Measurements from ENCODE around the gene BUD13. TPM values are rescaled to one million over a fixed set of nuclear protein-coding genes. Genes with fewer than 3 reads are reported as not detected.
A peak's percentile ranks its signal among the peaks of the same experiment; 100 is the strongest.

BUD13 gene
- total and polyA plus RNA-seq, 2 experiments from 2014 or later, result 15.3 to 19.5 TPM

DNA sequence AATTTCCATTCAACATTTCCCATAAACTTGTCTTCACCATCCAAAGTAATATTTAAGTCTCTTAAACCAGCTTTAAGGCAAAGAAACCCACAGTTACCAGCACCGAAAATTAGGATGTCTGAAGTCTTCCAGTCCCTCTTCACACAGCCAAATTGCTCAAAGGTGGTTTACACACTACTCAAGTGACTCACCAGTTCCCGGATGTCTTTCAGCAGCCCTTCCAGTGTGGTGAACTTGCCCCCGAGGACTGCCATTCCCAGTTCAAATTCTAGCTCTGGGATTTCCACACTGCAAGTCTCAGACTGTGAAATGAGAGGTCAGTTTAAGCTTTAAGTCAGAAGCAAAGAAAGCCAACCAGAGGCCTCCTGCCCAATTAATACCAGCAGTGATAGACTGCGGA is 9.9 kb upstream of the BUD13 start:
- Histone ChIP-seq H3K4me1 (ENCODE audit: low read depth) (peaks cover 3% of the 10 kb centered on the region), H3K27me3 (no peaks in the 10 kb centered on the region), H3K36me3 (peaks cover 60% of the 10 kb centered on the region), H3K27ac (no peak overlapping the region), H3K4me3 (no peak overlapping the region), H3K9me3 (ENCODE audit: low read depth) (no peaks in the 10 kb centered on the region)
- DNase-seq (ENCODE audit: low read depth in 1 of 2, low spot score in 1 of 2), result peak in 1 of 2 donors; percentile 76
- TF ChIP-seq, protein P1, sequence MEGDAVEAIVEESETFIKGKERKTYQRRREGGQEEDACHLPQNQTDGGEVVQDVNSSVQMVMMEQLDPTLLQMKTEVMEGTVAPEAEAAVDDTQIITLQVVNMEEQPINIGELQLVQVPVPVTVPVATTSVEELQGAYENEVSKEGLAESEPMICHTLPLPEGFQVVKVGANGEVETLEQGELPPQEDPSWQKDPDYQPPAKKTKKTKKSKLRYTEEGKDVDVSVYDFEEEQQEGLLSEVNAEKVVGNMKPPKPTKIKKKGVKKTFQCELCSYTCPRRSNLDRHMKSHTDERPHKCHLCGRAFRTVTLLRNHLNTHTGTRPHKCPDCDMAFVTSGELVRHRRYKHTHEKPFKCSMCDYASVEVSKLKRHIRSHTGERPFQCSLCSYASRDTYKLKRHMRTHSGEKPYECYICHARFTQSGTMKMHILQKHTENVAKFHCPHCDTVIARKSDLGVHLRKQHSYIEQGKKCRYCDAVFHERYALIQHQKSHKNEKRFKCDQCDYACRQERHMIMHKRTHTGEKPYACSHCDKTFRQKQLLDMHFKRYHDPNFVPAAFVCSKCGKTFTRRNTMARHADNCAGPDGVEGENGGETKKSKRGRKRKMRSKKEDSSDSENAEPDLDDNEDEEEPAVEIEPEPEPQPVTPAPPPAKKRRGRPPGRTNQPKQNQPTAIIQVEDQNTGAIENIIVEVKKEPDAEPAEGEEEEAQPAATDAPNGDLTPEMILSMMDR (IDR thresholded peaks at IDR 0.05; ENCODE audit: low read depth, low read length), result no peak

DNA sequence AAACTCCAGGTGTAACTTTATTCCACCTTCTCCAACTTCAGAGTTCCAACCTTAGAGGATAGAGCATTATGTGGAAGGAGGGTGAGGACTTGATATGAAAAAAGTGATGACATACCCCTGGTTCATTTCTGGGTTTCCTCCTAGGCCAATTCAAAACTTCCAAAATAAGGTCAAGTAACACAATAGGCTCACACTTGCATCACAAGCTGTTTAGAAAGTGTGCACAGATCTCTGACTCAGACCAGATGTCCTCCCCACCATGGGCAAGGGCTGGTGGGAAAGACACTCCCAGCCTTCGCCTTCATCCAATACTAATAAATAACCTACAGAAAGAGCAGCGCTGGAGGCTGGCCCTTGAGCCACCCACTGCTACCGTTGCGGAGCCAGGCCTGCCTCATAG is 5.8 kb upstream of the BUD13 start:
- Histone ChIP-seq H3K27me3 (no peaks in the 10 kb centered on the region), H3K36me3 (peaks cover 48% of the 10 kb centered on the region), H3K4me1 (ENCODE audit: low read depth) (peaks cover 5% of the 10 kb centered on the region), H3K27ac (no peak overlapping the region), H3K9me3 (ENCODE audit: low read depth) (no peaks in the 10 kb centered on the region), H3K4me3 (no peak overlapping the region)
- TF ChIP-seq, protein P1 (IDR thresholded peaks at IDR 0.05; ENCODE audit: low read depth, low read length), result no peak
- no peak for DNase-seq (ENCODE audit: low read depth in 1 of 2, low spot score in 1 of 2)

DNA sequence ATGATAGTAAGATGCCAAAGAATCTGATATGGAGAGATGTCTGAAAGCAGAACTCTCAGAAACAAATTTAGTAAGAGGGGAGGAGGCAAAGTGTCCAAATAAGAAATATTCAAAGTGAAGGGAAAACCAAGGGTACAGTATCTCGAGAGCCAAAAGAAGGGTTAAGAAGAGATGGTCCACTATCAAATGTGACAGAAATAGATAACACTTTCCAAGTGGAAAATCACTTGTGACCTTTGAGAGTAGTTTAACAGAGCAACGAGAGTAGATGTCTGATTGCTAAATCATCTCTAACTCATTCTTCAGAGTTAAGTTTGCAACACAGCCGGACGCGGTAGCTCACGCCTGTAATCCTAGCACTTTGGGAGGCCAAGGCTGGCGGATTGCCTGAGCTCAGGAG is 4.3 kb upstream of the BUD13 start:
- no peak for DNase-seq (ENCODE audit: low read depth in 1 of 2, low spot score in 1 of 2)
- Histone ChIP-seq H3K4me3 (no peak overlapping the region), H3K9me3 (ENCODE audit: low read depth) (no peaks in the 10 kb centered on the region), H3K4me1 (ENCODE audit: low read depth) (peaks cover 8% of the 10 kb centered on the region), H3K27me3 (no peaks in the 10 kb centered on the region), H3K36me3 (peaks cover 34% of the 10 kb centered on the region), H3K27ac (no peak overlapping the region)
- TF ChIP-seq, protein P1 (IDR thresholded peaks at IDR 0.05; ENCODE audit: low read depth, low read length), result no peak

DNA sequence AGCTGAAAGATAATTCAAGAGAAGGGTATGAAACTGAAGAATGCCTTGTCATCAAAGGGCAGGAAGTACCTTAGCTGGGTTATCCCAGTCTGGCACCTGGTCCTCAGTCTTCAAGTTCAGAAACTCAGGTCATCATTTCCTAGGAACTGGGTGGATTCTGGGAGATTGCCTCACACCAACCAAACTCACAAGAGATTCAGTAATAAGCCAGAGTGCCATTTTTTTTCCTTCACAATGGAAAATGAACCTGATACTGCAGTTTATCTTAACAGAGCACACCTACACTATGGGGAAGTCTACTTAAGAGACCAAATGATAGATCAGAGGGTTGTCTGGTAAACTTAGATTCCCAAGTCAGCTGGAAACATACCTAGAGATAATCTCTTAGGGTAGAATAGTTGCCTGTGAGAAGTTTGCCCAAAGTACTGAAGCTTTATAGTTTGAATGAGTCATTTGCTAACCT is 3.8 kb upstream of the BUD13 start:
- no peak overlapping the region for H3K27ac ChIP-seq
- peaks cover 32% of the 10 kb centered on the region for H3K36me3 ChIP-seq
- no peaks in the 10 kb centered on the region for H3K27me3 ChIP-seq
- DNase-seq (ENCODE audit: low read depth in 1 of 2, low spot score in 1 of 2), result no peak
- TF ChIP-seq, protein P1 (IDR thresholded peaks at IDR 0.05; ENCODE audit: low read depth, low read length), result no peak
- no peak overlapping the region for H3K4me3 ChIP-seq
- peaks cover 12% of the 10 kb centered on the region for H3K4me1 ChIP-seq (ENCODE audit: low read depth)
- H3K9me3 ChIP-seq (ENCODE audit: low read depth), result no peaks in the 10 kb centered on the region

DNA sequence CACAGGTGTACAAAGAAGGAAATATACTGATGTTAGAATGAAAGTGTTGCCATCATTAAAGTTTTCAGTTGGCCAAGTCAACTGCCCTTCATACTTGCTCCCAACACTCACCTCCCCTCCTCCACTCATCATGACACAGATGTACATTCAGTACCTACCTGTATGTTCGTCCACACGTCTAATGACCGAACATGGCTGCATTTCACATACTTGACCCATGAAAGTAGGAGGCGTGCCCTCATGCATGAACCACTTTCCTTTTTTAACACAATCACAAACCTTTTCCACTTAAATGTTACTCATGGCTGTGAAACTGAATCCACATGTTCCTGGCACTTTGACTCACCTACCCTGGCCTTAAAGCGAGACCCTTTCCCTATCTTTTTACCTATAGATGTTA is 3.2 kb upstream of the BUD13 start:
- Histone ChIP-seq H3K9me3 (ENCODE audit: low read depth) (no peaks in the 10 kb centered on the region), H3K27ac (no peak overlapping the region)
- TF ChIP-seq, protein P1 (IDR thresholded peaks at IDR 0.05; ENCODE audit: low read depth, low read length), result no peak

DNA sequence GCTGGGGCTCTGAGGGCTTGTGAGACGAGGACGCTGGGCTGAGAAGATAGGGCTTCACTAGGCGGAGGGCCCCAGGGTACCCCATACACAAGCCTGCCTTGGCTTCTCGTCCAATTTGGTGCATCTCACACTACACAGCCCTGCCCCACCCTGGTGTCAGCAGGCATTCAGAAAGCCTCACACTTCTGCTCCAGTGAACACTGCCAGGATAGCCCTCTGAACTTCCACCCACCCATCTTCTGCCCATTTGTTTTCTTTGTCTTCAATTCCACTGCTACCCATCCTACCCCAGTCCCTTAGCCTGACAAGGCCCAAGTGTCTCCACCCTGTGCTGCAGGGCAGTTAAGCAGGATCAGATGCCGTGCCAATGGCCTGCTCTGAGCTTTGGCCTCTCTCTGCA is 1.9 kb upstream of the BUD13 start:
- peaks cover 27% of the 10 kb centered on the region for H3K36me3 ChIP-seq
- H3K27ac ChIP-seq, result no peak overlapping the region
- TF ChIP-seq, protein P1 (IDR thresholded peaks at IDR 0.05; ENCODE audit: low read depth, low read length), result no peak
- H3K27me3 ChIP-seq, result no peaks in the 10 kb centered on the region
- H3K4me3 ChIP-seq, result no peak overlapping the region
- H3K4me1 ChIP-seq (ENCODE audit: low read depth), result peaks cover 19% of the 10 kb centered on the region
- no peaks in the 10 kb centered on the region for H3K9me3 ChIP-seq (ENCODE audit: low read depth)
- DNase-seq (ENCODE audit: low read depth in 1 of 2, low spot score in 1 of 2), result no peak

More for the DNA sequence above, 3.2 kb upstream of the BUD13 start:
- Histone ChIP-seq H3K4me1 (ENCODE audit: low read depth) (peaks cover 16% of the 10 kb centered on the region), H3K36me3 (peaks cover 28% of the 10 kb centered on the region), H3K4me3 (no peak overlapping the region), H3K27me3 (no peaks in the 10 kb centered on the region)
- DNase-seq (ENCODE audit: low read depth in 1 of 2, low spot score in 1 of 2), result no peak

Data from cardiac muscle cell (in vitro differentiated cells and primary cell).